HepG2 (cell line): ENCODE data around the gene ABCC10. TPM values are rescaled to one million over a fixed set of nuclear protein-coding genes. Genes with fewer than 3 reads are reported as not detected.

ENCODE experiments used
- ATAC-seq: fragments of 200-7000 bp; cut with Tn5 transposase; 3 replicates; pipeline ENCODE4 v1.9.1; 2020; ENCODE audit warnings: mild to moderate bottlenecking, moderate library complexity
- BruUV-seq: library from RNA; stranded (reverse); fragments of 400-500 nt; replicated peaks from 2 replicates; lab custom pipeline; 2021; lab: Mats Ljungman, UMichigan
- CTCF ChIA-PET: fragments of 300-600 bp; formaldehyde crosslinking; extraction: SDS; loops from one replicate; lab custom pipeline; 2021; ENCODE audit warnings: low total read pairs, inconsistent platforms, low intra/inter-chr PET ratio; lab: Yijun Ruan, JAX
- POLR2A ChIA-PET: fragments of 350-600 bp; sonication (Branson Sonifier 250); formaldehyde crosslinking; loops from one replicate; lab custom pipeline; 2020; ENCODE audit warnings: antibody characterized with exemption, inconsistent platforms; lab: Yijun Ruan, JAX
- DNase-seq: peaks from one replicate; pipeline ENCODE4 v3.0.0-alpha.2; 2015; ENCODE audit warnings: low spot score
- FAIRE-seq: peaks from 3 replicates; lab custom pipeline; 2011; peaks lifted over from hg19 to GRCh38; lab: Jason Lieb, UNC
- H2AFZ ChIP-seq: one replicate; pipeline ENCODE4 v1.6.1; 2011; ENCODE audit warnings: low read length, inconsistent platforms
- H3K27ac ChIP-seq: fragments of 300-600 bp; 3 replicates; pipeline ENCODE4 v1.8.0; 2011; ENCODE audit warnings: mixed run types, mild to moderate bottlenecking, mixed read lengths, low read length, inconsistent platforms; ENCODE audit not compliant: insufficient read depth; ENCODE audit errors: extremely low read length
- H3K27me3 ChIP-seq, 2 experiments: fragments of 200-600 bp in 1 of 2; 2 replicates in 1 of 2; 3 replicates in 1 of 2; pipeline versions ENCODE4 v1.6.0 to v1.8.0; 2011; ENCODE audit warnings: low read length in 2 of 2, mild to moderate bottlenecking in 2 of 2, moderate library complexity in 2 of 2, inconsistent platforms in 1 of 2; ENCODE audit not compliant: insufficient read depth in 2 of 2, control insufficient read depth in 1 of 2
- H3K36me3 ChIP-seq, 2 experiments: fragments of 200-600 bp in 1 of 2; replicated peaks in 1 of 2; 2 replicates in 1 of 2; 3 replicates in 1 of 2; pipeline versions ENCODE4 v1.5.1 to v1.8.0; 2011; ENCODE audit warnings: low read length in 2 of 2, inconsistent platforms in 1 of 2; ENCODE audit not compliant: insufficient read depth in 2 of 2, control insufficient read depth in 1 of 2
- H3K4me1 ChIP-seq: 2 replicates; pipeline ENCODE4 v1.5.1; 2012; ENCODE audit warnings: low read length, inconsistent platforms; ENCODE audit not compliant: insufficient read depth
- H3K4me2 ChIP-seq: 2 replicates; pipeline ENCODE4 v1.6.0; 2011; ENCODE audit warnings: low read depth, low read length, inconsistent platforms
- H3K4me3 ChIP-seq, 3 experiments: fragments of 200-600 bp in 1 of 3; sonication (generic), shearing (Covaris generic) in 1 of 3; replicated peaks in 1 of 3; 2 replicates each; pipeline ENCODE4 v1.5.1; 2011 to 2016; ENCODE audit warnings: low read length in 3 of 3, inconsistent platforms in 2 of 3, low read depth in 2 of 3, mild to moderate bottlenecking in 2 of 3, control low read depth in 1 of 3, mixed read lengths in 1 of 3; ENCODE audit not compliant: insufficient read depth in 1 of 3
- H3K79me2 ChIP-seq: one replicate; pipeline ENCODE4 v1.6.1; 2011; ENCODE audit warnings: low read length, inconsistent platforms; ENCODE audit not compliant: insufficient read depth
- H3K9ac ChIP-seq: 2 replicates; pipeline ENCODE4 v1.6.0; 2011; ENCODE audit warnings: mild to moderate bottlenecking, low read depth, low read length, inconsistent platforms; ENCODE audit not compliant: insufficient read depth
- H3K9me3 ChIP-seq: 2 replicates; pipeline ENCODE4 v1.5.1; 2012; ENCODE audit warnings: mild to moderate bottlenecking, low read length
- H4K20me1 ChIP-seq: 2 replicates; pipeline ENCODE4 v1.6.0; 2011; ENCODE audit warnings: inconsistent platforms, mild to moderate bottlenecking, low read length, moderate library complexity; ENCODE audit not compliant: insufficient read depth
- CBX2 ChIP-seq, 2 experiments: fragments of 200-600 bp in 1 of 2; sonication (generic); formaldehyde crosslinking in 1 of 2; IDR thresholded peaks; 2 replicates each; pipeline versions ENCODE4 v1.7.0 to v1.8.1; 2018 to 2022; ENCODE audit warnings: low read depth in 2 of 2, low read length in 1 of 2, mild to moderate bottlenecking in 1 of 2, missing genetic modification reagents in 1 of 2
- MAF1 ChIP-seq: sonication (generic); formaldehyde crosslinking; IDR thresholded peaks from 2 replicates; pipeline ENCODE4 v1.5.0; 2020; ENCODE audit warnings: missing genetic modification reagents, borderline replicate concordance
- SAP130 ChIP-seq: IDR thresholded peaks from 2 replicates; pipeline ENCODE4 v1.6.1; 2016; ENCODE audit warnings: low read depth
- SMYD3 ChIP-seq: sonication (generic); formaldehyde crosslinking; IDR thresholded peaks from 2 replicates; pipeline ENCODE4 v1.8.1; 2023; ENCODE audit warnings: mild to moderate bottlenecking, missing genetic modification reagents
- SOX5 ChIP-seq: IDR thresholded peaks from 2 replicates; pipeline ENCODE4 v1.6.1; 2016; ENCODE audit warnings: borderline replicate concordance
- YEATS2 ChIP-seq: sonication (generic); formaldehyde crosslinking; IDR thresholded peaks from 2 replicates; pipeline ENCODE4 v1.4.0; 2020; ENCODE audit warnings: missing genetic modification reagents, borderline replicate concordance
- ZNF432 ChIP-seq: sonication (generic); formaldehyde crosslinking; IDR thresholded peaks from 2 replicates; pipeline ENCODE4 v1.5.0; 2020; ENCODE audit warnings: missing genetic modification reagents, mild to moderate bottlenecking, borderline replicate concordance
- WGBS: methylation state at CpG from one replicate; pipeline ENCODE4 v1.1.6; 2017; ENCODE audit warnings: low lambda C conversion rate; 5-methylcytosine and 5-hydroxymethylcytosine counted together
- in situ Hi-C: cut with HindIII; loops from 2 replicates; pipeline ENCODE4 v1.10.0; 2017; ENCODE audit warnings: low pct_unique_long_range_greater_than_20kb; ENCODE audit not compliant: extremely low pct_ligation_motif_present
- intact Hi-C: fragments of 100-400 bp; cut with micrococcal nuclease; formaldehyde crosslinking; loops from one replicate; pipeline ENCODE4 v1.10.0; 2022; ENCODE audit not compliant: unreplicated experiment
- polyA plus RNA-seq, 8 experiments: library from polyadenylated mRNA; depleted of rRNA in 3 of 8; stranded (reverse) in 7 of 8; unstranded in 1 of 8; fragments of >200 nt; fragmentation: Illumina TruSeq in 4 of 8; extraction: Trizol in 4 of 8; gene quantifications; 2 replicates each; pipeline versions ENCODE4 v1.2.1 to v1.2.3, GENCODE V29; 2011 to 2016; ENCODE audit warnings: low read depth in 4 of 8, missing spikeins in 1 of 8, mixed read lengths in 1 of 8; ENCODE audit not compliant: insufficient read depth in 1 of 8
- total RNA-seq, 5 experiments: library from RNA; depleted of rRNA; stranded (reverse); fragments of >200 nt; fragmentation: Illumina TruSeq; extraction: Trizol; gene quantifications; 2 replicates each; pipeline ENCODE4 v1.2.3, GENCODE V29; 2016; ENCODE audit warnings: low read depth in 1 of 5
- TF ChIP-seq, protein P1 (sequence below): fragments of 450-650 bp; IDR thresholded peaks from 2 replicates; pipeline ENCODE4 v1.6.1; 2017; ENCODE audit warnings: mild to moderate bottlenecking
- TF ChIP-seq, protein P2 (sequence below): sonication (generic); formaldehyde crosslinking; IDR thresholded peaks from 2 replicates; pipeline ENCODE4 v1.4.0; 2020; ENCODE audit warnings: missing genetic modification reagents
- TF ChIP-seq, protein P3 (sequence below): sonication (generic); formaldehyde crosslinking; IDR thresholded peaks from 2 replicates; pipeline ENCODE4 v1.4.0; 2020; ENCODE audit warnings: mild to moderate bottlenecking, missing genetic modification reagents

ABCC10 gene
- total and polyA plus RNA-seq, 2 of the 13 experiments (the other 11 are each of a cell fraction or from before 2014, with no cell fraction given), result 16.0 to 24.3 TPM

DNA sequence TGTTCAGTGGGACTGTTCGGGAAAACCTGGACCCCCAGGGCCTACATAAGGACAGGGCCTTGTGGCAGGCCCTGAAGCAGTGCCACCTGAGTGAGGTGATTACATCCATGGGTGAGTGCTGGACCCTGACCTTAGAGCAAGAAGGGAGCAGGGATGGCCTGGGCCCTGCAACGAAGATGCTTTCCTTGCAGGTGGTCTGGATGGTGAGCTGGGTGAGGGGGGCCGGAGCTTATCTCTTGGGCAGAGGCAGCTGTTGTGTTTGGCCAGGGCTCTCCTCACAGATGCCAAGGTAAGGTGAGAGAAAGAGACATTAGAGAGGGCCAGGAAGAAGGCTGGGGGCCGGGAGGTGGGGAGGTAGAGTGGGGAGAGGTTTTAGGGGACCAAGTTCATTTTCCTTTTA, 21.6 kb downstream of the ABCC10 start:
- TF ChIP-seq, protein P1, sequence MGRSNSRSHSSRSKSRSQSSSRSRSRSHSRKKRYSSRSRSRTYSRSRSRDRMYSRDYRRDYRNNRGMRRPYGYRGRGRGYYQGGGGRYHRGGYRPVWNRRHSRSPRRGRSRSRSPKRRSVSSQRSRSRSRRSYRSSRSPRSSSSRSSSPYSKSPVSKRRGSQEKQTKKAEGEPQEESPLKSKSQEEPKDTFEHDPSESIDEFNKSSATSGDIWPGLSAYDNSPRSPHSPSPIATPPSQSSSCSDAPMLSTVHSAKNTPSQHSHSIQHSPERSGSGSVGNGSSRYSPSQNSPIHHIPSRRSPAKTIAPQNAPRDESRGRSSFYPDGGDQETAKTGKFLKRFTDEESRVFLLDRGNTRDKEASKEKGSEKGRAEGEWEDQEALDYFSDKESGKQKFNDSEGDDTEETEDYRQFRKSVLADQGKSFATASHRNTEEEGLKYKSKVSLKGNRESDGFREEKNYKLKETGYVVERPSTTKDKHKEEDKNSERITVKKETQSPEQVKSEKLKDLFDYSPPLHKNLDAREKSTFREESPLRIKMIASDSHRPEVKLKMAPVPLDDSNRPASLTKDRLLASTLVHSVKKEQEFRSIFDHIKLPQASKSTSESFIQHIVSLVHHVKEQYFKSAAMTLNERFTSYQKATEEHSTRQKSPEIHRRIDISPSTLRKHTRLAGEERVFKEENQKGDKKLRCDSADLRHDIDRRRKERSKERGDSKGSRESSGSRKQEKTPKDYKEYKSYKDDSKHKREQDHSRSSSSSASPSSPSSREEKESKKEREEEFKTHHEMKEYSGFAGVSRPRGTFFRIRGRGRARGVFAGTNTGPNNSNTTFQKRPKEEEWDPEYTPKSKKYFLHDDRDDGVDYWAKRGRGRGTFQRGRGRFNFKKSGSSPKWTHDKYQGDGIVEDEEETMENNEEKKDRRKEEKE, result no peak
- no peak for TF ChIP-seq SOX5
- TF ChIP-seq MAF1 (CRISPR knock-in tag), result no peak
- TF ChIP-seq, protein P2, sequence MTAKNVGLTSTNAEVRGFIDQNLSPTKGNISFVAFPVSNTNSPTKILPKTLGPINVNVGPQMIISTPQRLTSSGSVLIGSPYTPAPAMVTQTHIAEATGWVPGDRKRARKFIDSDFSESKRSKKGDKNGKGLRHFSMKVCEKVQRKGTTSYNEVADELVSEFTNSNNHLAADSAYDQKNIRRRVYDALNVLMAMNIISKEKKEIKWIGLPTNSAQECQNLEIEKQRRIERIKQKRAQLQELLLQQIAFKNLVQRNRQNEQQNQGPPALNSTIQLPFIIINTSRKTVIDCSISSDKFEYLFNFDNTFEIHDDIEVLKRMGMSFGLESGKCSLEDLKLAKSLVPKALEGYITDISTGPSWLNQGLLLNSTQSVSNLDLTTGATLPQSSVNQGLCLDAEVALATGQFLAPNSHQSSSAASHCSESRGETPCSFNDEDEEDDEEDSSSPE, result no peak
- TF ChIP-seq SMYD3 (CRISPR knock-in tag), result no peak
- TF ChIP-seq YEATS2 (CRISPR knock-in tag), result no peak
- no peak for TF ChIP-seq CBX2 (IDR thresholded peaks at IDR 0.05; ENCODE audit: low read depth, low read length)
- TF ChIP-seq CBX2 (CRISPR knock-in tag; IDR thresholded peaks at IDR 0.05; ENCODE audit: low read depth), result no peak
- no peak for TF ChIP-seq ZNF432 (CRISPR knock-in tag)
- TF ChIP-seq, protein P3, sequence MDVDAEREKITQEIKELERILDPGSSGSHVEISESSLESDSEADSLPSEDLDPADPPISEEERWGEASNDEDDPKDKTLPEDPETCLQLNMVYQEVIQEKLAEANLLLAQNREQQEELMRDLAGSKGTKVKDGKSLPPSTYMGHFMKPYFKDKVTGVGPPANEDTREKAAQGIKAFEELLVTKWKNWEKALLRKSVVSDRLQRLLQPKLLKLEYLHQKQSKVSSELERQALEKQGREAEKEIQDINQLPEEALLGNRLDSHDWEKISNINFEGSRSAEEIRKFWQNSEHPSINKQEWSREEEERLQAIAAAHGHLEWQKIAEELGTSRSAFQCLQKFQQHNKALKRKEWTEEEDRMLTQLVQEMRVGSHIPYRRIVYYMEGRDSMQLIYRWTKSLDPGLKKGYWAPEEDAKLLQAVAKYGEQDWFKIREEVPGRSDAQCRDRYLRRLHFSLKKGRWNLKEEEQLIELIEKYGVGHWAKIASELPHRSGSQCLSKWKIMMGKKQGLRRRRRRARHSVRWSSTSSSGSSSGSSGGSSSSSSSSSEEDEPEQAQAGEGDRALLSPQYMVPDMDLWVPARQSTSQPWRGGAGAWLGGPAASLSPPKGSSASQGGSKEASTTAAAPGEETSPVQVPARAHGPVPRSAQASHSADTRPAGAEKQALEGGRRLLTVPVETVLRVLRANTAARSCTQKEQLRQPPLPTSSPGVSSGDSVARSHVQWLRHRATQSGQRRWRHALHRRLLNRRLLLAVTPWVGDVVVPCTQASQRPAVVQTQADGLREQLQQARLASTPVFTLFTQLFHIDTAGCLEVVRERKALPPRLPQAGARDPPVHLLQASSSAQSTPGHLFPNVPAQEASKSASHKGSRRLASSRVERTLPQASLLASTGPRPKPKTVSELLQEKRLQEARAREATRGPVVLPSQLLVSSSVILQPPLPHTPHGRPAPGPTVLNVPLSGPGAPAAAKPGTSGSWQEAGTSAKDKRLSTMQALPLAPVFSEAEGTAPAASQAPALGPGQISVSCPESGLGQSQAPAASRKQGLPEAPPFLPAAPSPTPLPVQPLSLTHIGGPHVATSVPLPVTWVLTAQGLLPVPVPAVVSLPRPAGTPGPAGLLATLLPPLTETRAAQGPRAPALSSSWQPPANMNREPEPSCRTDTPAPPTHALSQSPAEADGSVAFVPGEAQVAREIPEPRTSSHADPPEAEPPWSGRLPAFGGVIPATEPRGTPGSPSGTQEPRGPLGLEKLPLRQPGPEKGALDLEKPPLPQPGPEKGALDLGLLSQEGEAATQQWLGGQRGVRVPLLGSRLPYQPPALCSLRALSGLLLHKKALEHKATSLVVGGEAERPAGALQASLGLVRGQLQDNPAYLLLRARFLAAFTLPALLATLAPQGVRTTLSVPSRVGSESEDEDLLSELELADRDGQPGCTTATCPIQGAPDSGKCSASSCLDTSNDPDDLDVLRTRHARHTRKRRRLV, result no peak
- TF ChIP-seq SAP130 (CRISPR knock-in tag), result no peak
- no peak overlapping the region for H2AFZ ChIP-seq
- no peaks in the 10 kb centered on the region for H3K27me3 ChIP-seq
- ATAC-seq (no peak), FAIRE-seq (no peak), DNase-seq (no peak)
- no peak overlapping the region for H3K9ac ChIP-seq
- no peak overlapping the region for H3K27ac ChIP-seq
- ChIA-PET POLR2A (interaction anchor here (1.7 to 2.6 kb wide), 2 partner anchors 12 to 22 kb away, joined by 4 to 8 read pairs; partner anchors contain the start of gene ABCC10), CTCF (no interaction called here)
- H3K36me3 ChIP-seq, result peaks cover 26 to 43% of the 10 kb centered on the region in 2 experiments
- no peaks in the 10 kb centered on the region for H3K9me3 ChIP-seq
- no peak overlapping the region for H3K4me2 ChIP-seq
- H3K79me2 ChIP-seq, result no peaks in the 10 kb centered on the region
- in situ Hi-C loops (no loop called here), intact Hi-C loops (no loop called here)
- H3K4me3 ChIP-seq, result no peak overlapping the region
- 95% methylated on average over 4 of the region's 4 CpGs for WGBS
- no TSS peak for BruUV-seq
- no peaks in the 10 kb centered on the region for H4K20me1 ChIP-seq
- H3K4me1 ChIP-seq, result 0 out of 2 replicates have a peak, but pooled peaks cover under 1% of the 10 kb centered on the region
